Loucy (cell line): ENCODE data around the gene NPIPB2.
"Not testable (repeated sequence)": the region's sequence is repeated elsewhere in the genome, so short reads cannot be mapped to it uniquely, and the experiment has no call there.

Experiments used
- H2AFZ ChIP-seq: fragments of 200-600 bp; sonication (generic); 2 replicates; pipeline ENCODE4 v1.6.0; 2016; ENCODE audit warnings: antibody characterized with exemption, mild to moderate bottlenecking, low read length, moderate library complexity
- H3F3A ChIP-seq: fragments of 200-600 bp; 2 replicates; pipeline ENCODE4 v1.6.0; 2016; ENCODE audit warnings: antibody characterized with exemption, low read depth, mild to moderate bottlenecking
- H3K27me3 ChIP-seq: fragments of 200-600 bp; sonication (generic); 2 replicates; pipeline ENCODE4 v1.6.1; 2014; ENCODE audit warnings: low read length, mild to moderate bottlenecking; ENCODE audit not compliant: insufficient read depth, poor library complexity, severe bottlenecking
- H3K36me3 ChIP-seq: fragments of 200-600 bp; sonication (generic); 2 replicates; pipeline ENCODE4 v1.6.1; 2016; ENCODE audit warnings: low read length; ENCODE audit not compliant: insufficient read depth
- H3K4me1 ChIP-seq: fragments of 200-600 bp; sonication (generic); 2 replicates; pipeline ENCODE4 v1.5.1; 2014; ENCODE audit warnings: low read length, mild to moderate bottlenecking; ENCODE audit not compliant: insufficient read depth, poor library complexity, severe bottlenecking
- H3K4me2 ChIP-seq: fragments of 200-600 bp; sonication (generic); 2 replicates; pipeline ENCODE4 v1.6.0; 2014; ENCODE audit warnings: antibody characterized with exemption, low read length, low read depth, mild to moderate bottlenecking; ENCODE audit not compliant: poor library complexity, severe bottlenecking
- H3K4me3 ChIP-seq: fragments of 200-600 bp; sonication (generic); 2 replicates; pipeline ENCODE4 v1.5.1; 2014; ENCODE audit warnings: low read length, mild to moderate bottlenecking, mixed read lengths; ENCODE audit not compliant: poor library complexity, severe bottlenecking
- H3K79me2 ChIP-seq: fragments of 200-600 bp; sonication (generic); 2 replicates; pipeline ENCODE4 v1.6.1; 2014; ENCODE audit warnings: low read length; ENCODE audit not compliant: insufficient read depth
- H3K9ac ChIP-seq: fragments of 200-600 bp; sonication (generic); 2 replicates; pipeline ENCODE4 v1.6.0; 2014; ENCODE audit warnings: mild to moderate bottlenecking, low read depth, low read length, moderate library complexity; ENCODE audit not compliant: poor library complexity, severe bottlenecking
- H3K9me2 ChIP-seq: fragments of 200-600 bp; sonication (generic); replicated peaks from 2 replicates; pipeline ENCODE4 v1.6.1; 2016; ENCODE audit warnings: low read depth, low read length, mixed read lengths
- H3K9me3 ChIP-seq: fragments of 200-600 bp; sonication (generic); 2 replicates; pipeline ENCODE4 v1.6.1; 2014; ENCODE audit warnings: mild to moderate bottlenecking, antibody characterized with exemption, low read length, low read depth; ENCODE audit not compliant: insufficient read depth
- H4K20me1 ChIP-seq: fragments of 200-600 bp; sonication (generic); 2 replicates; pipeline ENCODE4 v1.6.0; 2014; ENCODE audit warnings: antibody characterized with exemption, low read length, mild to moderate bottlenecking; ENCODE audit not compliant: insufficient read depth, poor library complexity, severe bottlenecking
- EZH2phosphoT487 ChIP-seq: fragments of 200-600 bp; IDR thresholded peaks from 2 replicates; pipeline ENCODE4 v1.6.1; 2018; ENCODE audit warnings: antibody characterized with exemption, mild to moderate bottlenecking, moderate library complexity, borderline replicate concordance
- TF ChIP-seq, protein P1 (sequence below): fragments of 200-600 bp; sonication (generic); conservative IDR thresholded peaks from 2 replicates; pipeline ENCODE4 v1.5.1; 2014; ENCODE audit warnings: mild to moderate bottlenecking, antibody characterized with exemption, low read length

Gene NPIPB2

DNA sequence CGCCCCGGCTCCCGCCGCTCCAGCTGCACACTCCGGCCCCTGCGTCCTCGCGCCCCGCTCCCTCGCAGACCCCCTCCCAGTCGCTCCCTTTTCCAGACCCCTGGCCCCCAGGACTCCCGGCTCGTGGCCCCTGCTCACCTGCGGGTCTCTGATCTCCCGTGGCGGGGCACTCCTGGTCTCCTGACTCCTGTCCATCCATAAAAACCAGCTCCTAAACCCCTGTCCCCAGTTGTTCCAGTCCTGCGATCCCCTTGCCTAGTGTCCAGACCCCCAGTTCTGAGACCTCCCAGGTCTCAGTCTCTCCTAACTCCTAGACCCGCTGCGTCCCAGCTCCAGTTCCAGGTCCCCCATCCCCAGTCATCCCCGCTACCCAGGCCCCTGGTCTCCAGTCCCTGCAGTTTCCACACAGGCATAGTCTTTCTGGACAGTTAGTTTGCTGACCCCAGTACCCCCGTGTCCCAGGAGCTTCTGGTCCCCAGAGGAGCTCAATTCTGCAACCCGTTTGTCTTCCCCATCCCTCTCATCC lies 35.1 kb upstream of the NPIPB2 start:
- H3K9me3 ChIP-seq, result no peaks in the 10 kb centered on the region

DNA sequence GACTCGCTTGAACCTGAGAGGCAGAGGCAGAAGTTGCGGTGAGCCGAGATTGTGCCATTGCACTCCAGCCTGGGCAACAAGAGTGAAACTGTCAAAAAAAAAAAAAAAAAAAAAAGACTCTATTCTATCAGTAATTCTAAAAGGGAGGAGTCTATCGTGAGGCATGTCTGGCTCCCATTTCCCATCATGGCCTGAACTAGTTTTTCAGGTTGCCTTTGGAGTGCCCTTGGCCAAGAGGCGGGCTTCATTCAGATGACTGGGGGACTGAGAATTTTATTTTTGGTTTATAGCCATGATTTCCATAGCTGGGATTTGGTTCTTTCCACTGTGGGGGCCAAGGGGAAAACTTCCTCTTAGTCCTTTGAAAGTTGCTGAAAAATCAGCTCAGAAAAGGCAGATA lies 31.2 kb upstream of the NPIPB2 start:
- TF ChIP-seq, protein P1, sequence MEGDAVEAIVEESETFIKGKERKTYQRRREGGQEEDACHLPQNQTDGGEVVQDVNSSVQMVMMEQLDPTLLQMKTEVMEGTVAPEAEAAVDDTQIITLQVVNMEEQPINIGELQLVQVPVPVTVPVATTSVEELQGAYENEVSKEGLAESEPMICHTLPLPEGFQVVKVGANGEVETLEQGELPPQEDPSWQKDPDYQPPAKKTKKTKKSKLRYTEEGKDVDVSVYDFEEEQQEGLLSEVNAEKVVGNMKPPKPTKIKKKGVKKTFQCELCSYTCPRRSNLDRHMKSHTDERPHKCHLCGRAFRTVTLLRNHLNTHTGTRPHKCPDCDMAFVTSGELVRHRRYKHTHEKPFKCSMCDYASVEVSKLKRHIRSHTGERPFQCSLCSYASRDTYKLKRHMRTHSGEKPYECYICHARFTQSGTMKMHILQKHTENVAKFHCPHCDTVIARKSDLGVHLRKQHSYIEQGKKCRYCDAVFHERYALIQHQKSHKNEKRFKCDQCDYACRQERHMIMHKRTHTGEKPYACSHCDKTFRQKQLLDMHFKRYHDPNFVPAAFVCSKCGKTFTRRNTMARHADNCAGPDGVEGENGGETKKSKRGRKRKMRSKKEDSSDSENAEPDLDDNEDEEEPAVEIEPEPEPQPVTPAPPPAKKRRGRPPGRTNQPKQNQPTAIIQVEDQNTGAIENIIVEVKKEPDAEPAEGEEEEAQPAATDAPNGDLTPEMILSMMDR, result no peak
- no peak for TF ChIP-seq EZH2phosphoT487
- Histone ChIP-seq H3K9me3 (no peaks in the 10 kb centered on the region), H3K9ac (no peak overlapping the region), H3K4me1 (peaks cover 9% of the 10 kb centered on the region), H4K20me1 (no peaks in the 10 kb centered on the region), H3K36me3 (no peaks in the 10 kb centered on the region), H3F3A (no peaks in the 10 kb centered on the region), H3K79me2 (no peaks in the 10 kb centered on the region), H3K27me3 (no peaks in the 10 kb centered on the region), H3K4me2 (no peak overlapping the region), H3K9me2 (no peaks in the 10 kb centered on the region), H2AFZ (no peak overlapping the region), H3K4me3 (no peak overlapping the region)

More for the DNA sequence above, 35.1 kb upstream of the NPIPB2 start:
- Histone ChIP-seq H3K79me2 (no peaks in the 10 kb centered on the region), H3K27me3 (no peaks in the 10 kb centered on the region), H3K4me1 (peaks cover 9% of the 10 kb centered on the region), H3K9me2 (no peaks in the 10 kb centered on the region), H3K4me2 (peak overlapping the region; percentile 91), H3K36me3 (no peaks in the 10 kb centered on the region), H3K9ac (peak overlapping the region; percentile 85), H4K20me1 (no peaks in the 10 kb centered on the region), H2AFZ (peak overlapping the region; percentile 67; the same call in 1 of the 2 replicates), H3K4me3 (peak overlapping the region; percentile 96), H3F3A (no peaks in the 10 kb centered on the region)
- TF ChIP-seq, protein P1, result no peak
- no peak for TF ChIP-seq EZH2phosphoT487

DNA sequence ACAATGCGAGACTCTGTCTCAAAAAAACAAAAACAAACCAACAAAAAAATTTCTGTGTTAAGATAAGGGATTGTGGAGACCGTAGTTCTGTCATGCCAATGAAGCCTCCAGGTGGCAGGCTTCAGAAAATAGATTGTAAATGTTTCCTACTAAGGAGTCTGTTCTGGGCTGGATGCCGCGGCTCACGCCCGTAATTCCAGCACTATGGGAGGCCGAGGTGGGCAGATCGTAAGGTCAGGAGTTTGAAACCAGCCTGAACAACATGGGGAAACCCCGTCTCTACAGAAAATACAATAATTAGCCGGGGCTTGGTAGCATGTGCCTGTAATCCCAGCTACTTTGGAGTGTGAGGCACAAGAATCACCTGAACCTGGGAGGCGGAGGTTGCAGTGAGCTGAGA lies 30.3 kb upstream of the NPIPB2 start:
- no peak overlapping the region for H3K9ac ChIP-seq
- peaks cover 3% of the 10 kb centered on the region for H3K4me1 ChIP-seq
- TF ChIP-seq, protein P1, result peak; percentile 17; the same call in 1 of the 2 replicates
- TF ChIP-seq EZH2phosphoT487, result no peak
- no peaks in the 10 kb centered on the region for H3K79me2 ChIP-seq
- H3K36me3 ChIP-seq, result no peaks in the 10 kb centered on the region
- no peak overlapping the region for H3K4me3 ChIP-seq
- H3K4me2 ChIP-seq, result no peak overlapping the region
- H2AFZ ChIP-seq, result no peak overlapping the region
- H3K9me2 ChIP-seq, result no peaks in the 10 kb centered on the region
- no peaks in the 10 kb centered on the region for H4K20me1 ChIP-seq
- H3F3A ChIP-seq, result no peaks in the 10 kb centered on the region
- H3K9me3 ChIP-seq, result no peaks in the 10 kb centered on the region
- no peaks in the 10 kb centered on the region for H3K27me3 ChIP-seq

DNA sequence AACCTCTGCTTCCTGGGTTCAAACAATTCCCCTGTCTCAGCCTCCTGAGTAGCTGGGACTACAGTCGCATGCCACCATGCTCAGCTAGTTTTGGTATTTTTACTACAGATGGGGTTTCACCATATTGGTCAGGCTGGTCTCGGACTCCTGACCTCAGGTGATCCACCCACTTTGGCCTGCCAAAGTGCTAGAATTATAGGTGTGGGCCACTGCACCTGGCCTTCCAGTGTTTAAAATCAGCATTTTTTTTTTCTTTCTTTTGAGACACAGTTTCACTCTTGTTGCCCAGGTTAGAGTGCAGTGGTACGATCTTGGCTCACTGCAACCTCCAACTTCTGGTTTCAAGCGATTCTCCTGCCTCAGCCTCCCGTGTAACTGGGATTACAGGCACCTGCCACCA lies 28.4 kb upstream of the NPIPB2 start:
- not testable (repeated sequence) for H3K79me2 ChIP-seq, H3K9me3 ChIP-seq, H3K36me3 ChIP-seq, H3K4me1 ChIP-seq, H4K20me1 ChIP-seq, H3F3A ChIP-seq, H2AFZ ChIP-seq, H3K27me3 ChIP-seq, H3K9ac ChIP-seq, H3K4me3 ChIP-seq, H3K9me2 ChIP-seq, H3K4me2 ChIP-seq
